LNCAP (cell line): ENCODE results near the gene SMYD3.

Experiments
- TF ChIP-seq, protein P1 (sequence below): fragments of 450-650 bp; IDR thresholded peaks from 2 replicates; pipeline ENCODE4 v1.5.1; 2017; ENCODE audit warnings: mild to moderate bottlenecking

SMYD3 gene

DNA sequence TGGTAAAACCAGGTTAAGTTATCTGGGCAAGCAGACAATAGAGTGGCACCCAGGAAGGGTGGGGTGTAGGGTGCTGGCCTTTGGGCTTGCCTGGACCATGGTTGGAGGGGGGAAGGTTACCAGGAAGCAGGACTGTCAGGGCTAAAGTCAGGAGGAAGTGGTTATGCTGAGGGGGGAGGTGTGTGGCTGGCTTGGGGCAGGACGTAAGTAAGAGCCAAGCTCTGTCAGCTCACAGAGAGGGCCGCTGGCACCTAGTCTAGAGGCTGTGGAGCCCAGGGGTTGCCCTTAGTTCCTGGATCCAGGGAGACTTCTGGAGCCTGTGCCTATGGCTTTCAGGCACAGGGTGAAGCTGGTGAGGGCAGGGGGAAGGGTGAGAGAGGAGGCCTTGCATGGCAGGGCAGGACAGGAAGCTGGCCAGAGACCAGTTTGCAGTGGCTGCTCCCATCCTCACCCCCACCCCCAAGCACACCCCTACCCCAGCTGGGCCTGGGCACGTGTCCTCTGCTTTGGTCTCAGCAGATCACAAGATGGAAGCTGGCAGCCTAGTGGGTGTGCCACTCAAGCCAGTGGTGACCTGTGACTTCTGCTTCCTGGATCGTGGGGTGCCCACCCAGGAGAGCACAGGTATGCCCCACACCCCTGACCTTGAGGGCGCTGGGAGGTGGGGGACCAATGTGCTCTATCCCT is 20.5 kb upstream of the SMYD3 start:
- TF ChIP-seq, protein P1, sequence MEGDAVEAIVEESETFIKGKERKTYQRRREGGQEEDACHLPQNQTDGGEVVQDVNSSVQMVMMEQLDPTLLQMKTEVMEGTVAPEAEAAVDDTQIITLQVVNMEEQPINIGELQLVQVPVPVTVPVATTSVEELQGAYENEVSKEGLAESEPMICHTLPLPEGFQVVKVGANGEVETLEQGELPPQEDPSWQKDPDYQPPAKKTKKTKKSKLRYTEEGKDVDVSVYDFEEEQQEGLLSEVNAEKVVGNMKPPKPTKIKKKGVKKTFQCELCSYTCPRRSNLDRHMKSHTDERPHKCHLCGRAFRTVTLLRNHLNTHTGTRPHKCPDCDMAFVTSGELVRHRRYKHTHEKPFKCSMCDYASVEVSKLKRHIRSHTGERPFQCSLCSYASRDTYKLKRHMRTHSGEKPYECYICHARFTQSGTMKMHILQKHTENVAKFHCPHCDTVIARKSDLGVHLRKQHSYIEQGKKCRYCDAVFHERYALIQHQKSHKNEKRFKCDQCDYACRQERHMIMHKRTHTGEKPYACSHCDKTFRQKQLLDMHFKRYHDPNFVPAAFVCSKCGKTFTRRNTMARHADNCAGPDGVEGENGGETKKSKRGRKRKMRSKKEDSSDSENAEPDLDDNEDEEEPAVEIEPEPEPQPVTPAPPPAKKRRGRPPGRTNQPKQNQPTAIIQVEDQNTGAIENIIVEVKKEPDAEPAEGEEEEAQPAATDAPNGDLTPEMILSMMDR, result no peak

DNA sequence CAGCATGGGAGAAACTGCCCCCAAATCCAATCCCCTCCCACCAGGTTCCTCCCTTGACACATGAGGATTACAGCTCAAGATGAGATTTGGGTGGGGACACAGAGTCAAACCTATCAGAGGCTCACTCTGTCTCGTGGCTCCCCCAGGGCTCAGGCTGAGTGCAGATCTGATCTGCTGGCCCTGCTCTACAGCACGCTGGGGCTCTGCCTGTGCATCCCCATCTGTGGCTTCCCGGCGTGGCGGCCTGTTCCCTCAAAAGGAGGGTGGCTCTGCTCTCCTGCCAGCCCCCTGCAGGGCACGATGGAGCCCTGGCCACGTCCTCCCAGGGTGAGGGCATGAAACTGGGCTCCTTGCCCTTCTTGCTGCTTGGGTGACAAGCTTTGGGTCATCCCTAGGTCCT is 19.8 kb upstream of the SMYD3 start:
- TF ChIP-seq, protein P1, result no peak

DNA sequence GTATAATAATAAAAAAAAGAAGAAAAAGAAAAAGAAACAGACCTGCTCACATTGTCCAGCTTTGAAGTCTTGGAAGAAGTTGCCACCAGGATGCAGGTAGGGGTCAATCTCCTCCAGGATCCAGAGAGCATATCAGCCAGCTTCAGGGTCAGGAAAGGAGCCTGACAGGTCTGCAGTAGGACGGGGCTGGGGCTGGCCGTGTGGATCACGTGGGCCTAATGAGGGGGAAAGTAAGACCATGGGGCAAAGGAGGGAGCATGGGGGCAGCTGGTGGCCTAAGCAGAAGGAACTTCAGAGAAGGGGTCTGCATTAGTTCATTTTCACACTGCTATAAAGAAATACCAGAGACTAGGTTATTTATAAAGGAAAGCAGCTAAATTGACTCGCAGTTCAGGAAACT is 19.3 kb upstream of the SMYD3 start:
- TF ChIP-seq, protein P1, result no peak

DNA sequence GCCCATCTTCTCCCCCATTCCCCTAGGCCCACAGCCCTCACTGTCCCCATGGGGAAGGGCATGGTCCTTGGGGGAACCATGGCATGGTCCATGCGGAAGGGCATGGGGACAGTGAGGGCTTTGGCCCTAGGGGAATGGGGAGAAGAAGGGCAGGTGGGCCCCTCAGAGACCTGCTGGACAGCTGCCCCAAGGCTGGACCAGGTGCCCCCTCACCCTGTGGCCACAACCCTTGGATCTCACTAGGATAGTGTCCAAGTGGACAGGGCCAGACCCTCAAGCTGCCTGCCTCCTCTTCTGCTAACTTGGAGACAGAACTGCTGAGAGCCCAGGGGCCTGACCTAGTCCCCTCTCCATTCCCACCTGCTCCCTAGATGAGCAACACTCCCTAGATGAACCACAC is 12.4 kb upstream of the SMYD3 start:
- TF ChIP-seq, protein P1, result no peak

DNA sequence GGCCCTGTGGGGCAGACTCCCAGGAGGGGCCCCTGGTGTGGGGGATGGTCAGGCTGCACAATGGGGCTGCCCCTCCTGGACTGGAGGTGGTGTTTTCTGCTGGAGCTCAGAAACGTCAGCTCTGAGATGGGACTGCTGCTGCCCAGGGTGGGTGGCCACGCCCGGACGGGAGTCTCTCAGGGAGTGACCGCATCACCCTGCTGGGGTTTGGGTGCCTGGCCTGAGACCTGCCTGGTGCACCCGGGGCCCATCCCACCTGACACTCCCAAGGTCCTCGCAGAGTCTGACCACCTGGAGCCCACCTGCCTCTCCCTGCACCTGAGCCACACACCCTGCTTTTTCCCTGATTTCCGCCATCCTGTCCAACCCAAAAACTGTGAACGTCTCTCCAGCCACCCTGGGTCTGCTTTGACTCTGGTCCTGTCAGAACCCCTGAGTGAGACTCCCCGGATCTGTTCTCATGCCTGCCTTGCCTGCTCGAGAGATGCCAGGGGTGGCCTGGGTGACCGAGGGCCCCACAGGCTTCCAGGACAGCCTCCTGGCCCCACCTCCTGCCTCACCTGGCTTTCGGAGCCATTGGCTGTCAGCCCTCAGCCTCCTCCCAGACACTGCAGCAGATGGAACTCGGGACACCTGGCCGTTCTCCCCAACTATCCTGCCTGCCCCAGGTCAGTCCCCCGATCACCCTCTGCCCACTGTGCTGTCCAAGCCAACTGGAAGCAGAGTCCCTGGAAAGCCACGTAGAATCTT is 11.6 kb upstream of the SMYD3 start:
- TF ChIP-seq, protein P1, result no peak

DNA sequence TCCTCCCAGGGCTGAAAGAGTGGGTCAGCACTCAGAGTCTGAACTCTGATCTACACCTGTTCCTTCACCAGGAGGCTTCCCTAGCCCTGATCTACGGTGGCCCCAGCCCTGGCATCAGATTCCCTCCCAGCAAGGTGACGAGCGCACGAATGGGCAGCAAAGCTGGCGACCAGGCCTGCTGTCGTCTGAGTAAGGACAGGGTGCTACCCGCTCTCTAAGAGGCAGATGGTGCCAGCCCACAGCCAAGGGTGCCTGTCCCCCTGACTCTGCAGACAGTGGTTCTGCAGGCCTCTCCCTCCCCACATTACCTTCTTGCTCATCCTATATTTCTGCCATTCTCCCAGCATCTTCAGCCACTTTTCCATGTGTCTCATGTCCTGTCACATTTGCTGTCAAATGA is 10.3 kb upstream of the SMYD3 start:
- TF ChIP-seq, protein P1, result no peak

DNA sequence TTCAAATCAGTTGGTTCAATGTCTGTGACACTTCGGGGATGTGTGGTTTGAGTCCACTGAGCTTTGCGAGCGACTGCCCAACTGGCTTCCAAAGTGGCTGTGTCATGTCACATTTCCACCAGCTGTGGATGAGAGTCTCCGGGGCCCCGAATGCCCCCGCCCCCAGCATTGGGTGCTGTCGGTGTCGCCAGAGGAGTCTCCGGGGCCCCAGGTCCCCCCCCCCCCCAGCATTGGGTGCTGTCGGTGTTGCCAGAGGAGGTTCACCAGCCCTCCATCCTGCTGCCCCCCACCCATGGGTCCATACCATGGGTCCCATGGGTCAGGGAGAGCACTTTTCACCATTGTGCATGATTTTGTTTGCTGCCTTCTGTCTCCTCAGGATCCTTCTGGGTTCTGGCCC is 9.0 kb upstream of the SMYD3 start:
- TF ChIP-seq, protein P1, result no peak
